H1 (cell line): ENCODE data around the gene SLC25A51. TPM values are rescaled to one million over a fixed set of nuclear protein-coding genes. Genes with fewer than 3 reads are reported as not detected.

Source experiments
- CTBP2 ChIP-seq: IDR thresholded peaks from 2 replicates; pipeline ENCODE4 v1.7.0; 2011; ENCODE audit warnings: borderline replicate concordance, mild to moderate bottlenecking, moderate library complexity, mixed read lengths, low read length; ENCODE audit not compliant: insufficient read depth, insufficient read length
- JUND ChIP-seq: IDR thresholded peaks from 2 replicates; pipeline ENCODE4 v1.6.1; 2011; ENCODE audit warnings: mild to moderate bottlenecking, improper control_type of control experiment, low read length
- SAP30 ChIP-seq: fragments of 300-600 bp; sonication (generic); IDR thresholded peaks from 2 replicates; pipeline ENCODE4 v1.7.1; 2012; ENCODE audit warnings: low read length, moderate library complexity, mild to moderate bottlenecking, inconsistent platforms; ENCODE audit not compliant: insufficient read depth, insufficient replicate concordance
- SP1 ChIP-seq: IDR thresholded peaks from 2 replicates; pipeline ENCODE4 v1.6.1; 2011; ENCODE audit warnings: low read depth, low read length
- SRF ChIP-seq: IDR thresholded peaks from 2 replicates; pipeline ENCODE4 v1.6.1; 2011; ENCODE audit warnings: mild to moderate bottlenecking, low read depth, low read length, moderate library complexity
- TAF1 ChIP-seq: IDR thresholded peaks from 2 replicates; pipeline ENCODE4 v1.6.1; 2011; ENCODE audit warnings: mild to moderate bottlenecking, low read depth, low read length
- TAF7 ChIP-seq: optimal IDR thresholded peaks from 2 replicates; pipeline ENCODE3; 2011; ENCODE audit warnings: low read depth, mild to moderate bottlenecking, inconsistent platforms, low read length, moderate library complexity, borderline replicate concordance
- USF2 ChIP-seq: IDR thresholded peaks from 2 replicates; pipeline ENCODE4 v1.6.1; 2011; ENCODE audit warnings: low read length, improper control_type of control experiment
- polyA plus RNA-seq, 7 experiments: library from polyadenylated mRNA; depleted of rRNA in 3 of 7; stranded (reverse) in 5 of 7; unstranded in 2 of 7; fragments of >200 nt in 5 of 7; fragments of 200-250 nt in 2 of 7; gene quantifications; 1 replicate in 5 of 7; 2 replicates in 1 of 7; 4 replicates in 1 of 7; pipeline versions ENCODE4 v1.2.1 to v1.2.3, GENCODE V29; 2011 to 2013; ENCODE audit warnings: missing spikeins in 2 of 7, mixed read lengths in 2 of 7
- total RNA-seq: library from RNA; stranded (reverse); fragmentation: NEBNext Ultra II Directional; extraction: Animal tissue kit (Norgen Biotek cat#: 25700); gene quantifications from 2 replicates; pipeline ENCODE4 v1.2.1, GENCODE V29; 2021

Gene SLC25A51
- total and polyA plus RNA-seq, 2 of the 8 experiments (the other 6 are each of a cell fraction or from before 2014, with no cell fraction given), result 8.0 to 14.5 TPM

- TF ChIP-seq USF2 (no peak), TAF7 (no peak), SAP30 (no peak), SRF (no peak), SP1 (no peak), CTBP2 (no peak), TAF1 (no peak), JUND (no peak)
Observed at GRCh38 chr9:37953206-37953774, 49.4 kb upstream of the SLC25A51 start (continued).
